DOHH2 (cell line): ENCODE data around the gene OXGR1.

Experiments used
- H3F3A ChIP-seq: fragments of 200-600 bp; sonication (generic), shearing (Covaris generic); 2 replicates; pipeline ENCODE4 v1.6.0; 2016; ENCODE audit warnings: antibody characterized with exemption, mild to moderate bottlenecking; ENCODE audit not compliant: control insufficient read depth, insufficient read depth
- H3K27ac ChIP-seq: fragments of 200-600 bp; sonication (generic); 2 replicates; pipeline ENCODE4 v1.5.1; 2014; ENCODE audit warnings: low read depth, mild to moderate bottlenecking, low read length, moderate library complexity
- H3K27me3 ChIP-seq: fragments of 200-600 bp; sonication (generic); 2 replicates; pipeline ENCODE4 v1.6.1; 2014; ENCODE audit warnings: mild to moderate bottlenecking, low read length, mixed read lengths; ENCODE audit not compliant: control insufficient read depth
- H3K36me3 ChIP-seq: fragments of 200-600 bp; sonication (generic); 2 replicates; pipeline ENCODE4 v1.6.1; 2014; ENCODE audit warnings: mild to moderate bottlenecking, low read length, moderate library complexity, mixed read lengths; ENCODE audit not compliant: control insufficient read depth
- H3K4me1 ChIP-seq: fragments of 200-600 bp; sonication (generic); 2 replicates; pipeline ENCODE4 v1.6.1; 2014; ENCODE audit warnings: mild to moderate bottlenecking, low read length, mixed read lengths; ENCODE audit not compliant: control insufficient read depth
- H3K4me2 ChIP-seq: fragments of 200-600 bp; sonication (generic); 2 replicates; pipeline ENCODE4 v1.6.0; 2014; ENCODE audit warnings: mild to moderate bottlenecking, low read length, moderate library complexity
- H3K4me3 ChIP-seq: fragments of 200-600 bp; sonication (generic); 2 replicates; pipeline ENCODE4 v1.5.1; 2014; ENCODE audit warnings: mild to moderate bottlenecking, low read length, mixed read lengths
- H3K79me2 ChIP-seq: fragments of 200-600 bp; sonication (generic); 2 replicates; pipeline ENCODE4 v1.6.1; 2014; ENCODE audit warnings: mild to moderate bottlenecking, low read length, mixed read lengths; ENCODE audit not compliant: control insufficient read depth
- H3K9me2 ChIP-seq: fragments of 200-600 bp; sonication (generic); replicated peaks from 2 replicates; pipeline ENCODE4 v1.6.1; 2014; ENCODE audit warnings: mild to moderate bottlenecking, low read length, mixed read lengths; ENCODE audit not compliant: control insufficient read depth
- H3K9me3 ChIP-seq: fragments of 200-600 bp; sonication (generic); 2 replicates; pipeline ENCODE4 v1.6.1; 2014; ENCODE audit warnings: antibody characterized with exemption, low read length, mixed read lengths; ENCODE audit not compliant: control insufficient read depth, insufficient read depth
- H4K20me1 ChIP-seq: fragments of 200-600 bp; sonication (generic); 2 replicates; pipeline ENCODE4 v1.6.0; 2014; ENCODE audit warnings: low read depth, mild to moderate bottlenecking, antibody characterized with exemption, low read length, moderate library complexity; ENCODE audit not compliant: control insufficient read depth, insufficient read depth
- CTCF ChIP-seq: fragments of 200-600 bp; sonication (generic); IDR thresholded peaks from one replicate; pipeline ENCODE4 v1.5.1; 2014; ENCODE audit warnings: antibody characterized with exemption, mild to moderate bottlenecking, low read depth, low read length; ENCODE audit not compliant: poor library complexity, severe bottlenecking
- EZH2phosphoT487 ChIP-seq: fragments of 200-600 bp; sonication (generic); IDR thresholded peaks from 2 replicates; pipeline ENCODE4 v1.6.1; 2017; ENCODE audit warnings: borderline replicate concordance, mild to moderate bottlenecking, antibody characterized with exemption, low read length, moderate library complexity, mixed read lengths

Gene OXGR1

GRCh38 chr13:97008643-97009042 lies 14.4 kb upstream of the OXGR1 start:
- Histone ChIP-seq H3K9me2 (no peaks in the 10 kb centered on the region), H3F3A (no peaks in the 10 kb centered on the region), H3K79me2 (no peaks in the 10 kb centered on the region), H3K27ac (no peak overlapping the region), H3K4me1 (peaks cover 1% of the 10 kb centered on the region), H3K4me3 (no peak overlapping the region), H4K20me1 (no peaks in the 10 kb centered on the region), H3K9me3 (no peaks in the 10 kb centered on the region), H3K36me3 (no peaks in the 10 kb centered on the region), H3K4me2 (no peak overlapping the region), H3K27me3 (no peaks in the 10 kb centered on the region)
- TF ChIP-seq CTCF (no peak), EZH2phosphoT487 (no peak)

DNA sequence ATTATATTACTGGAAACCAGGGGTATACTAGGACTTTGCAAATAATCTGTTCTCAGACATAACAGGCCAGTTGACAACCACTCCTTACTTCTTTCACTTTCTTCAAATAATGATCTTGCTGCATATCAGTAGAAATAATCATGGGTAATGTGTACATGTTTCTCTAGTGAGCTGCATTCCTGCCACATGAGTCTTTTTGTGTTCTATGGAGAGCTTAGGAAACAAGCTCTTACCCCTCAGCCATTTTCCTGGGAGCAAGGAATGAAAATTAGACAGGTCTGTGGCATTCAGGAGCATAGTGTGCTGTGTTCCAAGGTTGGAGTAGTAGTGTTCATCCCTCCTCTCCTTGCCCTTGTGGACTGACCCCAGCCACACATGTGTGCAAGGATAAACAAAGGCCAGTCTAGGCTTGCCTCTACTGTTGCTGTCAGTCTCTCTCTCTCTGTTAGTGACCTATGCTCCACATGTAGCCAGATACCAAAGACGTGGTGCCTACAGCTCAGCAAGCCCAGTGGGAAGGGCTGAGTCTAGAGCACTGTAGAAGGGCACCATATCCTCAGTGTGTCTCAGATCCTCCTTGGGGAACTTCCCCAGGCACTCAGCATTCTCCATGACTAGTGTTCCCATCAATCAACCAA lies 11.5 kb upstream of the OXGR1 start:
- no peaks in the 10 kb centered on the region for H3K9me3 ChIP-seq
- TF ChIP-seq EZH2phosphoT487 = no peak
- no peak for TF ChIP-seq CTCF
- H3K27ac ChIP-seq = no peak overlapping the region
- no peaks in the 10 kb centered on the region for H3K79me2 ChIP-seq
- H3K27me3 ChIP-seq = no peaks in the 10 kb centered on the region
- no peaks in the 10 kb centered on the region for H4K20me1 ChIP-seq
- no peaks in the 10 kb centered on the region for H3F3A ChIP-seq
- H3K4me2 ChIP-seq = no peak overlapping the region
- H3K4me1 ChIP-seq = peaks cover 14% of the 10 kb centered on the region
- no peak overlapping the region for H3K4me3 ChIP-seq
- H3K9me2 ChIP-seq = no peaks in the 10 kb centered on the region
- no peaks in the 10 kb centered on the region for H3K36me3 ChIP-seq

- no peaks in the 10 kb centered on the region for H3K9me2 ChIP-seq
- H3K27me3 ChIP-seq = no peaks in the 10 kb centered on the region
- TF ChIP-seq EZH2phosphoT487 (no peak), CTCF (no peak)
- peaks cover 23% of the 10 kb centered on the region for H3K4me1 ChIP-seq
- H3K79me2 ChIP-seq = no peaks in the 10 kb centered on the region
- no peak overlapping the region for H3K4me3 ChIP-seq
- no peaks in the 10 kb centered on the region for H4K20me1 ChIP-seq
- no peak overlapping the region for H3K27ac ChIP-seq
- H3K4me2 ChIP-seq = no peak overlapping the region
- no peaks in the 10 kb centered on the region for H3K9me3 ChIP-seq
- H3K36me3 ChIP-seq = no peaks in the 10 kb centered on the region
- no peaks in the 10 kb centered on the region for H3F3A ChIP-seq
These were observed 10.6 kb upstream of the OXGR1 start for GRCh38 chr13:97004886-97005285.
